Choroid plexus epithelial cell (primary cell): ENCODE results near the gene FBXO10.
A peak's percentile ranks its signal among the peaks of the same experiment; 100 is the strongest.

Experiments
- DNase-seq: peaks from one replicate; pipeline ENCODE4 v3.0.0-alpha.2; 2010; ENCODE audit warnings: low read depth
- H3K4me3 ChIP-seq: 2 replicates; pipeline ENCODE4 v1.5.1; 2011; ENCODE audit warnings: low read depth, mild to moderate bottlenecking, control low read depth, low read length, moderate library complexity
- TF ChIP-seq, protein P1 (sequence below): conservative IDR thresholded peaks from 2 replicates; pipeline ENCODE4 v1.5.1; 2011; ENCODE audit warnings: low read depth, mild to moderate bottlenecking, control low read depth, inconsistent platforms, low read length, moderate library complexity

The FBXO10 gene

DNA sequence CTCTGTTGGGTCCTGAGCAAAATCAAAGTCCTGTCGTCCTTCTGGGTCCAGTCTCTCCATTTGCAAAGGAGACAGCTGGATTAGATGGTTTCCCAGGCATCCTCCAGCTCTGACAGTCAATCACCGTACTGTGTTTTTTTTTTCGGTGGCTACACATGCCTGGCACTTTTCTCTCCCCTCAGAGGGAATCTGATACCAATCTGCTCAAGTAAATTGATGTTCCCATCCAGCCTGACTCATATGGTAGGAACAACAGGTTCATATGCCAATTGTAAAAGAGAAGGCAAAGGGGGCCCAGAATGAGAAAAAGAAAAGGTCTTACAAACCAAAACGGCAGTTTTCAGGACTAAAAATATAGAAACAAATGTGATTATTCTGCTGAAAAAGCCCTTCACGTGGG lies 1.2 kb downstream of the FBXO10 start:
- peak overlapping the region; percentile 80 for H3K4me3 ChIP-seq
- TF ChIP-seq, protein P1, sequence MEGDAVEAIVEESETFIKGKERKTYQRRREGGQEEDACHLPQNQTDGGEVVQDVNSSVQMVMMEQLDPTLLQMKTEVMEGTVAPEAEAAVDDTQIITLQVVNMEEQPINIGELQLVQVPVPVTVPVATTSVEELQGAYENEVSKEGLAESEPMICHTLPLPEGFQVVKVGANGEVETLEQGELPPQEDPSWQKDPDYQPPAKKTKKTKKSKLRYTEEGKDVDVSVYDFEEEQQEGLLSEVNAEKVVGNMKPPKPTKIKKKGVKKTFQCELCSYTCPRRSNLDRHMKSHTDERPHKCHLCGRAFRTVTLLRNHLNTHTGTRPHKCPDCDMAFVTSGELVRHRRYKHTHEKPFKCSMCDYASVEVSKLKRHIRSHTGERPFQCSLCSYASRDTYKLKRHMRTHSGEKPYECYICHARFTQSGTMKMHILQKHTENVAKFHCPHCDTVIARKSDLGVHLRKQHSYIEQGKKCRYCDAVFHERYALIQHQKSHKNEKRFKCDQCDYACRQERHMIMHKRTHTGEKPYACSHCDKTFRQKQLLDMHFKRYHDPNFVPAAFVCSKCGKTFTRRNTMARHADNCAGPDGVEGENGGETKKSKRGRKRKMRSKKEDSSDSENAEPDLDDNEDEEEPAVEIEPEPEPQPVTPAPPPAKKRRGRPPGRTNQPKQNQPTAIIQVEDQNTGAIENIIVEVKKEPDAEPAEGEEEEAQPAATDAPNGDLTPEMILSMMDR, result no peak
- DNase-seq, result peak; percentile 42

DNA sequence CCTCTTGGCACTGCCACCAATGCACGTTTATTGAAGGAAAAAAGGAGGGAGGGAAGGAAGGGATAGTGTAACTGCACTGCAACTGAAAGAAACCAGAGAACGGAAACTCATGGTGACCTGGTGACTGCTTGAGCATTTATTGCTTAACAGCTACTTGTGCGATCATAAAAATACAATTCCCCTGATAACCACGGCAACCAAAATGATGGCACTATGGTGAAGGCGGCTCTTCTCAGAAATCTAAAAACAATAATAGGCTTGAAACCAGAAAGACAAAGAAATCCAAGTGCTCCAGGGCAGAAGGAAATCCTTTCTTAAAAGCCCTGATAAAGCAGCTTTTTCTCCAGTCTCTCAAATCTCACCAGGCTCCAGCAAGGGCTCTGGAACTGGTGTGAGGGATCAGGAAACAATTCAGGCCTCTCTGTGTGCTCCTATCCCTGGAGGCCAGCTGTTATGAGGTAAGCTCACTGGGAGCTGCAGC lies 1.9 kb downstream of the FBXO10 start:
- TF ChIP-seq, protein P1, result no peak
- peak overlapping the region; percentile 13 for H3K4me3 ChIP-seq
- peak; percentile 88 for DNase-seq

DNA sequence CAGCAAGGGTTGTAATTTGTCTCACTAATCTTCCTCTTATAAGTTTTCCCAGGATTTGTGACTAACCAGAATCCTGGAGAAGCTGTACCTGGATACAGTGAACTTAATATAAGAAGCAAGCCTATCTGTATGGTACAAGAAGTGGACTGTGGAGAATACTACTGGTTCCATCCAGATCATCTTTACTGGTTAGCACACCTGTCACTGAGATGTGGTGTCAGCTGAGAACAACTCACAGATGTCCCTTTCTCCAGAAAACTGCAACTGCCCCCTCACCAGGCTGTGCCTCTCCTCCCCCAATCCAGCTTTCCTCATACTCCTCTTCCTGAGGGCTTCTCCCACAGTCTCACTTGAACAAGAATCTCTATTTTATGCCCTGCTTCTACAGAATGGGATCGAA lies 4.9 kb downstream of the FBXO10 start:
- TF ChIP-seq, protein P1, result no peak
- DNase-seq, result no peak
- no peak overlapping the region for H3K4me3 ChIP-seq

DNA sequence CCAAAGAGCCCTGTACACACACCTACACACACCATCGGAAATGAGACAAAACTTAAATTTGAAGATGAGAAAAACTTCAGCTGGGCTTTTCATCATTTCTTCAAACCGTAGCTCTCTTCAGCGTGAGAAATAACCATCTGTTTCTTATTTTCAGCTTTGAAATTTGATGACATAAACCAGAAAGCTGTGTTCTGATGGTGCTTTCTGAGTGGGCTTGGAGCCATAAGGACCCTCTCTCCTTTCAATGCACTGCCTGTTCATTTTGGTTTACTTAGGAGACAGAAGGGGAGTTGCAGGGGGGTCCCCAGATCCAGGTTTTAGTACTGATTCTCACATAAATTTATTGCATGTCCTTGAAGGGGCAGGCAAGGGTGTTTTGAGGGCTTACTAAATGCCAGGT lies 9.5 kb downstream of the FBXO10 start:
- H3K4me3 ChIP-seq, result no peak overlapping the region
- DNase-seq, result no peak
- TF ChIP-seq, protein P1, result no peak

DNA sequence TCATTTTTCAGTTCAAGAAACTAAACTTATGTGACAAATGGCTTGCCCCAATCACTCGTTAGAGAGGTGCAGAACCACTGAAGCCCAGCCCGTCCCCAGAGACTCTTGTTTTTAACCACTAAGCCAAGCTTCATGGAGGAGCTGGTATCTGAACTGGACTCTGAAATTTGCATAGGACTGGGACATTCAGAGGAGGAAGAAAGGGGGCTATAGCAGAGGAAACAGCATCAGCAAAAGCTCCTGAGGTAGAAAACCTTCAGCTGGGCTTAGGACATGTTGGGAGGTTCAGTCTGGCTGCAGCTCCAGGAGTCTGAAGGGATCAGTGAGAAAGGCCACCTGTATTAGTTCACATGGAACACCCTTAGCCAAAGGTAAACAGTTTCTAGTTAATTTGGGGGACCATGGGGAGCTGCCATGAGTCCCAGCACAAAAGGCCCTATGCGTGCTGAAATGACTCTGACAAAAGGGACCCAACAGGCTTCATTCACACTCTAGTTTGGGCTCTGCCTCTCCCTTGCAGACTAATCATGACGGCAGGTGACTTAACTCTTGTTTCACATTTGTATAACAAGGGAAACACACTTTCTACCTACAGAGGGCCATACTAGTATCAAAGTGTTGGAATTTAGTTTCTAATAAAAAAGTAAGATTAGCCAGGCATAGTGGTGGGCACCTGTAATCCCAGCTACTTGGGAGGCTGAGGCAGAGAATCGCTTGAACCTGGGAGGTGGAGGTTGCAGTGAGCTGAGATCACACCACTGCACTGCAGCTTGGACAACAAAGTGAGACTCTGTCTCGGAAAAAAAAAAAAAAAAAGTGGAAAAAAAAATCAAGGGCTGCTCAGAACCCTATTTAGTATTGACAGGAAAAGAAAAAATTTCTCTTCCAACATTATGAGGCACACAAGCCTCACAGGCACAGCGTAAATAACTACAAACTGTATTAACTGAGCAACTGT lies 10.2 kb downstream of the FBXO10 start:
- DNase-seq, result no peak
- TF ChIP-seq, protein P1, result no peak

DNA sequence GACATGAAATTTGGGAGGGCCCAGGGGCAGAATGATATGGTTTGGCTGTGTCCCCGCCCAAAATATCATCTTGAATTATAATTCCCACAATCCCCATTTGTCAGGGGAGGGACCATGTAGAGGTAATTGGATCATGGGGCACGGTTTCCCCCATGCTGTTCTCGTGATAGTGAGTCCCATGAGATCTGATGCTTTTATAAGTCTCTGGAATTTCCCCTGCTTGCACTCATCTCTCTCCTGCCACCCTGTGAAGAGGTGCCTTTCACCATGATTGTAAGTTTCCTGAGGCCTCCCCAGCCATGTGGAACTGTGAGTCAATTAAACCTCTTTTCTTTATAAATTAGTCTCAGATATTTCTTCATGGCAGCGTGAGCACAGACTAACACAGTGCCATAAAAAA lies 11.3 kb downstream of the FBXO10 start:
- no peak for DNase-seq
- H3K4me3 ChIP-seq, result no peak overlapping the region
- TF ChIP-seq, protein P1, result no peak

More for the DNA sequence above, 10.2 kb downstream of the FBXO10 start:
- no peak overlapping the region for H3K4me3 ChIP-seq
